Measurements from ENCODE around the gene TMTC1.

TMTC1 gene

DNA sequence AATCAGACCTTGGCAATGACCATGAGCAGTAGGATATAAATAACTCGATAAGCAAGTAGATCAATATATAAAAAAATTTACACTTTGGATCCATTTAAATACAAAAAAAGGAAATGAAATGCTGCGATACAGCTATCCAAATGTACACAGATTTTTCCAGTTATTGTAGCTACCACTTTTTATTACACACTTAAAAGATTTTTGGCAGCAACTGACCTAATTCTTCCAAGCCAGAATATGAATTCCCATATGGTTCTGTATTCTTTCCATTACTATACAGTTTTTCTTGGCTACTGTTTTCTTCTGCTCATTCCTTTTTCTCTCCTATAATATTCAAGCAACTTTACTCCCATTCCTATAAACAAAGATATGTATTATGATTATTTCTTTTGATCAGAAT is 52.2 kb downstream of the TMTC1 start:
- Histone ChIP-seq H3K27ac (ENCODE audit: low read depth, low read length) (no peak overlapping the region), H3K4me1 (ENCODE audit: control insufficient read depth, insufficient read depth, low read length) (0 out of 2 replicates have a peak, but pooled peaks cover 3% of the 10 kb centered on the region), H3K36me3 (ENCODE audit: control insufficient read depth, insufficient read depth, low read length) (no peaks in the 10 kb centered on the region), H3K9me3 (ENCODE audit: control insufficient read depth, insufficient read depth, low read length) (no peaks in the 10 kb centered on the region), H3K4me3 (ENCODE audit: low read depth, low read length) (no peak overlapping the region), H3K27me3 (ENCODE audit: control insufficient read depth, insufficient read depth, low read length) (no peaks in the 10 kb centered on the region), H3K9ac (ENCODE audit: low read depth, low read length) (no peak overlapping the region)

DNA sequence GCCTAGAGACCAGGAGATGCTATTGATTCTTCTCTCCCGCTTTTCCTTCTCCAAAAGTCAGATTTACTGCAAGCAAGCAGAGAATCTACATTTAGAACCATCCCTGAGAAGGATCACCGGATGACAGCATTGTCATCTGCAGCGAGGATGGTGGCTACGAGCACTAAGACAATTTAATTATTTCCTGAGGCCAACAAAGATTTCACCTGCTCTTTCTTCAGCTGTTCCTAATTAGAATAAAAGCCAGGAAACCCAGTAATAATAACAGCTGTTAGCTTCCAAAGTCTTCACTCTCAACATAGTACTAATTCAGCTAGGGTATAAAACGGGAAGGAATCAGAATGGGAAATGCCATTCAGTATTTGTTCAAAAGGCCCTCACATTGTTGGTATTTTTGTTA is 53.3 kb downstream of the TMTC1 start:
- H3K36me3 ChIP-seq (ENCODE audit: control insufficient read depth, insufficient read depth, low read length), result no peaks in the 10 kb centered on the region
- H3K27ac ChIP-seq (ENCODE audit: low read depth, low read length), result no peak overlapping the region
- H3K9me3 ChIP-seq (ENCODE audit: control insufficient read depth, insufficient read depth, low read length), result no peaks in the 10 kb centered on the region
- 0 out of 2 replicates have a peak, but pooled peaks cover 3% of the 10 kb centered on the region for H3K4me1 ChIP-seq (ENCODE audit: control insufficient read depth, insufficient read depth, low read length)
- H3K27me3 ChIP-seq (ENCODE audit: control insufficient read depth, insufficient read depth, low read length), result no peaks in the 10 kb centered on the region
- no peak overlapping the region for H3K4me3 ChIP-seq (ENCODE audit: low read depth, low read length)
- no peak overlapping the region for H3K9ac ChIP-seq (ENCODE audit: low read depth, low read length)

DNA sequence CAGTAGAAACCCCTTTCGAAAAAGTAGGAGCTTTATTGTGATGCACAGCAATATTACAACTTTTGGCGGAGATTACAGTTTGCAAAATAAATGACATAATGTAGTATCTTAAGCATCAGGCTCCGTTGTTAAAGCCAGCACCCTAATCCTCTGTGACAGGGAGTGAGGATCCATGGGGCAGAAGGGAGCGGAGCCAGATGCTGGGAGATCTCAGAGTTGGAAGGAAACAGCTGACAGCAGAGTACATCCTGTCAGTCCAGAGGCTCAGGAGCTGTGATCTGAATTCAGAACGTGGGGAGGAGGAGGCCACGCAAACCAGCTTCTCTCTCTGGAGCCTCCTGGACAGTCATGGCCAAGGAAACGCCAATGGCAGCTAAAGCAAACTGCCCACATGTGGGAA is 55.7 kb downstream of the TMTC1 start:
- Histone ChIP-seq H3K9ac (ENCODE audit: low read depth, low read length) (no peak overlapping the region), H3K4me3 (ENCODE audit: low read depth, low read length) (no peak overlapping the region), H3K36me3 (ENCODE audit: control insufficient read depth, insufficient read depth, low read length) (no peaks in the 10 kb centered on the region), H3K4me1 (ENCODE audit: control insufficient read depth, insufficient read depth, low read length) (0 out of 2 replicates have a peak, but pooled peaks cover 3% of the 10 kb centered on the region), H3K27ac (ENCODE audit: low read depth, low read length) (no peak overlapping the region), H3K27me3 (ENCODE audit: control insufficient read depth, insufficient read depth, low read length) (no peaks in the 10 kb centered on the region), H3K9me3 (ENCODE audit: control insufficient read depth, insufficient read depth, low read length) (no peaks in the 10 kb centered on the region)

DNA sequence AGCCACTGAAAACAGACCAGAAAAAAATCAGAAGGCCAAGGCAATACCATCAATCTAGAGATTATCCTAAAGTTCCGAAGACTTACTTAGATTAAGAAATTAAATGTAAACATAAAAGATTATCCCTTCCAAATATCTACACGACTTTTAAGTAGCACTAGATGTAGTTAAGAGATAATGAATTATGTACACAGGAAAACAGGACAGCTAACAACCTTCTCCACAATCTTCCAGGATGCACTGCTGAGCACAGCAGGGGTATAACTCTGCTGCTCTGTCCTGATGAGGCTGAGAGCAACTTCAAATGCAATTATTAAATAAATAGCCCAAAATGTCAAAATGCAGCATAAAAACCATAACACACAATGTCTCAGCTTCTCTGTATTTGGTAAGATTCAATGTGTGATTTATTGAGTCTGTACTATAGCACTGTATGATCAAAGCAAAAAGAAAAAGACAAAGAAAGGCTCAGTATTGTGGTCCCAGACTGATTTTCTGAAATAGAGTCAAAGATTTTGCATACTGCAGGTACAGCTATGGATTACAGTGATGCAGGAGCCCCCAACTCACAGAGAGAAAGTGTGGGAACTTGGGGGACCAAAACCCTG is 56.9 kb downstream of the TMTC1 start:
- no peak overlapping the region for H3K27ac ChIP-seq (ENCODE audit: low read depth, low read length)
- H3K4me1 ChIP-seq (ENCODE audit: control insufficient read depth, insufficient read depth, low read length), result 0 out of 2 replicates have a peak, but pooled peaks cover 3% of the 10 kb centered on the region

DNA sequence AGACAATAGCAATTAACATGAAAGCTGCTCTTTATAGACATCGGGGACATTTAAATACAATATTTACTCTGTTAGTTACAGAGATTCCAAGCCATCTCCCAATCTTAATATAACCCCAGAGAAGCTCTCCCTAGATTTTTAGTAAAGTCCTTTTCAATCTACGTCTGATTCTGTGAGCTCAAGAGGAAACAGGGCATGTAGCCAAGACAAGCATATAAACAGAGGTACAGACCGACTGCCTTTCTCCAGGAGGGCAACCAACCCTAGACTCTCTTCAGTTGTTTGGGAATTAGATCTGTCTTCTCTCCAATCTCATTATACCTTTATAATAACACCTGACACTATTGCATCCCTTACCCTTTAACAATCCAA is 57.4 kb downstream of the TMTC1 start:
- Histone ChIP-seq H3K27me3 (ENCODE audit: control insufficient read depth, insufficient read depth, low read length) (no peaks in the 10 kb centered on the region), H3K27ac (ENCODE audit: low read depth, low read length) (no peak overlapping the region), H3K9me3 (ENCODE audit: control insufficient read depth, insufficient read depth, low read length) (no peaks in the 10 kb centered on the region), H3K9ac (ENCODE audit: low read depth, low read length) (no peak overlapping the region), H3K4me1 (ENCODE audit: control insufficient read depth, insufficient read depth, low read length) (0 out of 2 replicates have a peak, but pooled peaks cover 3% of the 10 kb centered on the region), H3K4me3 (ENCODE audit: low read depth, low read length) (no peak overlapping the region), H3K36me3 (ENCODE audit: control insufficient read depth, insufficient read depth, low read length) (no peaks in the 10 kb centered on the region)

More for the DNA sequence above, 56.9 kb downstream of the TMTC1 start:
- Histone ChIP-seq H3K9ac (ENCODE audit: low read depth, low read length) (no peak overlapping the region), H3K9me3 (ENCODE audit: control insufficient read depth, insufficient read depth, low read length) (no peaks in the 10 kb centered on the region), H3K27me3 (ENCODE audit: control insufficient read depth, insufficient read depth, low read length) (no peaks in the 10 kb centered on the region), H3K36me3 (ENCODE audit: control insufficient read depth, insufficient read depth, low read length) (no peaks in the 10 kb centered on the region), H3K4me3 (ENCODE audit: low read depth, low read length) (no peak overlapping the region)

DNA sequence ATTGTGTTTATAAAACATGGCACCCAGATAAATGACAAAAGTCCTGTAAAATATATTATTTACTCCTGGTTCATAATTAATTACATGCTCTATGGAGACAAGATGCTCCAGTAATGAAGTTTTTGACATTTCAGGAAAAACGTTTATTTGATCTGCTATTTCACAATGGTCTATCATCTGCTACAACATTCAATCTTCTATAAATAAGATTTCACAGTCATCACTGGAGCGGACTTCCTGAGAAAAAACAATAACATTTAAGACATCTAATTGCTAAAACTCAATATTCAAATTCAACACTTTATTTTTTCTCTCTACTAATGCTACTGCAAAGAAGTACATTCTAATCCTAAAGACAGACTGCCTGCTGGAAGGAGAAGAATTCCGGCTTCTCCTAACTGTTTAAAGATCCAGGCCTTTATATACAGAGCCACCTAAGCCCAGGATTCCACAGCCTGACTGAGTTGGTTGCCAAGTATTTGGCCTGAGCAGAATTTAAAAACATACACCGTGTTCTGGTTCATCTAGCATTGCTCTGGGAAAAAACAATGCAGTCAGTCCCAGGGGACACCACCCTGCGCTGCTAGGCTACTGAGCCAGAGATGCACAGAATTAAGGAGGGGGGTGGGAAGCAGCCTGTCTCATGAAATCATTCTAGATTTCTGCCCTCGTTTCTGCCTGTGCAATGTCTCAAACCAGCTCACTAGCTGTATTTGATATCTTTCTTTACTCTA is 58.0 kb downstream of the TMTC1 start:
- Histone ChIP-seq H3K36me3 (ENCODE audit: control insufficient read depth, insufficient read depth, low read length) (no peaks in the 10 kb centered on the region), H3K27me3 (ENCODE audit: control insufficient read depth, insufficient read depth, low read length) (no peaks in the 10 kb centered on the region), H3K9me3 (ENCODE audit: control insufficient read depth, insufficient read depth, low read length) (no peaks in the 10 kb centered on the region), H3K27ac (ENCODE audit: low read depth, low read length) (no peak overlapping the region), H3K4me1 (ENCODE audit: control insufficient read depth, insufficient read depth, low read length) (0 out of 2 replicates have a peak, but pooled peaks cover 2% of the 10 kb centered on the region), H3K9ac (ENCODE audit: low read depth, low read length) (no peak overlapping the region), H3K4me3 (ENCODE audit: low read depth, low read length) (no peak overlapping the region)

DNA sequence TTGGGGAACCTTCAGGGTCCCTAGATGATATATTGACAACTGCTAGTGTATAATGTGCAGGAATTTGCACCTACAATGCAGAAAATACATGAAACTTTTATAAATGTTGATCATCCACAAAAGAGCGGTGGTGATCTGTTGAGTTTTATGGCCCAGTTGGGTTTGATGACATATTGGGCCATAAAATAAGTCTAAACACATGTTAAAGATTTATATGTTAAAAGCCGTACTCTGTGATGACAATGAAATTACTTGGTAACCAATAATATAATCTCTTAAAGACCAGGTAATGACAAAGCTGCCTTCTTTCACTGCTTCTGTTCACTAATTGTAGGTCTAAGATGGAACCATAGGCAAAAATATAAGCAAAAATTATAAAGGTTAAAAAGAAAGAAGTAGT is 61.6 kb downstream of the TMTC1 start:
- no peak overlapping the region for H3K27ac ChIP-seq (ENCODE audit: low read depth, low read length)
- no peaks in the 10 kb centered on the region for H3K4me1 ChIP-seq (ENCODE audit: control insufficient read depth, insufficient read depth, low read length)
- H3K4me3 ChIP-seq (ENCODE audit: low read depth, low read length), result no peak overlapping the region
- no peaks in the 10 kb centered on the region for H3K27me3 ChIP-seq (ENCODE audit: control insufficient read depth, insufficient read depth, low read length)
- H3K9me3 ChIP-seq (ENCODE audit: control insufficient read depth, insufficient read depth, low read length), result no peaks in the 10 kb centered on the region
- no peak overlapping the region for H3K9ac ChIP-seq (ENCODE audit: low read depth, low read length)
- no peaks in the 10 kb centered on the region; the same call in 1 of the 2 replicates for H3K36me3 ChIP-seq (ENCODE audit: control insufficient read depth, insufficient read depth, low read length)

DNA sequence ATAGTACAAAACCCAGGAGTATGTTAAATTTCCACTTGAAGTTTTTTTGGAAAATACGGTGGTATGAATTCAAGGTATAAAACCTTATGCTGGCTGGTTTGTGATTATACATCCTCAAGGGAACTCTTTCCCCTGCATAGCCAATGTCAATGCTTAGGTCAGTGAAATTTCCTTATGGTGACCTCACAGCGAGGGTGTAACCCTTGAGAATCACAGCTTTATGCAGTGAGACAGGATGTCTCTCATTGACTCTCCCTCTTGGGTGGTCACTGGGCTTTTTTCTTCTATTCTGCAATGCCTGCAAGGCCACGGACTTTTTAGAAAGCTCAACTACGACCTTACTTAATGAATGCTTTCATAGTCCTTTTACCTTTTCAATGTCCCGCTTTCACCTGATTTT is 64.4 kb downstream of the TMTC1 start:
- no peak overlapping the region for H3K4me3 ChIP-seq (ENCODE audit: low read depth, low read length)
- H3K9ac ChIP-seq (ENCODE audit: low read depth, low read length), result no peak overlapping the region
- H3K36me3 ChIP-seq (ENCODE audit: control insufficient read depth, insufficient read depth, low read length), result no peaks in the 10 kb centered on the region; the same call in 1 of the 2 replicates
- H3K4me1 ChIP-seq (ENCODE audit: control insufficient read depth, insufficient read depth, low read length), result no peaks in the 10 kb centered on the region
- no peak overlapping the region for H3K27ac ChIP-seq (ENCODE audit: low read depth, low read length)
- H3K9me3 ChIP-seq (ENCODE audit: control insufficient read depth, insufficient read depth, low read length), result no peaks in the 10 kb centered on the region
- H3K27me3 ChIP-seq (ENCODE audit: control insufficient read depth, insufficient read depth, low read length), result no peaks in the 10 kb centered on the region

DNA sequence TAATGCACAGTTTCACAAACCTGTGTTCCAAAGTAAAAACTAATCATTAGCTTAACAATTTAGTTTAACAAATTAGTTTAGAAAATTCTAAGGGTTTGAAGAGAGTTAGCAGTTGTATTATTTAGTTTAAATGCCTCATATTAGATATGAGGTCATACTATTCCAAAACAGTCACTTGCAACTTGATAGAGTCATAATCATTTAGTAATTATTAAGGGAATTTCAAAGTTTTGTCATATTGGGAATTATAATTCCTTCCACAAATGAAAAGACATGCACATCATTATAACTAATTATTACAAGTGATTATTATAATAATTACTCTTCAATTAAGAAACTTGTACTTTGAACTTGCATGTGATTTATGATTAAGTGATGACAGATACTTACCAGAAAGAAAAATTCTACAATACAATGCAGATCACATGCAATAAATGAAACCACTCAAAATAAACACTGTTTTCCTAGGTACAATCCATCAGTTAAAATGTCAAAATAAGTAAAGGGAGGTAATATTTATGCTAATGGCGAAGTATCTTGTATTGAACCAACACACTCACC is 66.1 kb downstream of the TMTC1 start:
- no peaks in the 10 kb centered on the region for H3K27me3 ChIP-seq (ENCODE audit: control insufficient read depth, insufficient read depth, low read length)
- no peak overlapping the region for H3K4me3 ChIP-seq (ENCODE audit: low read depth, low read length)
- H3K4me1 ChIP-seq (ENCODE audit: control insufficient read depth, insufficient read depth, low read length), result no peaks in the 10 kb centered on the region
- no peak overlapping the region for H3K9ac ChIP-seq (ENCODE audit: low read depth, low read length)
- no peak overlapping the region for H3K27ac ChIP-seq (ENCODE audit: low read depth, low read length)
- no peaks in the 10 kb centered on the region for H3K9me3 ChIP-seq (ENCODE audit: control insufficient read depth, insufficient read depth, low read length)
- H3K36me3 ChIP-seq (ENCODE audit: control insufficient read depth, insufficient read depth, low read length), result no peaks in the 10 kb centered on the region; the same call in 1 of the 2 replicates

DNA sequence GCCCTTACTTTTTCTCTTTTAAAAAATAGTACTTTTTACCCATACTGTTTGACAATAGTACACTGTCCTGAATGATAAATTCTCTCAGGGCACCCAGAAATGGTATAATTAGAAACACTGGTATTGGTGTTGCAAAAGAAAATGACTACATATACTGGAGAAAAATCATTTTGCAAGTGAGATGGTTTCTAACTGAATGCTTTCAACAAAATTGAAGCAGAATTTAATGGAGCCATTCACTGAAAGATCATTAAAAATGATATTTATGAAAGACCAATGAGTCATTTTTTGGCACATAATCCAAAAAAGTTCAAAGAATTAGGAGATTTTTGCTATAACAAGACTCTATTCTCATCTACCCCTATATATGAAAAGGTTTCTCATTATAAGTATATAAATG is 68.8 kb downstream of the TMTC1 start:
- Histone ChIP-seq H3K4me1 (ENCODE audit: control insufficient read depth, insufficient read depth, low read length) (peaks cover 7% of the 10 kb centered on the region), H3K9ac (ENCODE audit: low read depth, low read length) (no peak overlapping the region), H3K27me3 (ENCODE audit: control insufficient read depth, insufficient read depth, low read length) (no peaks in the 10 kb centered on the region), H3K27ac (ENCODE audit: low read depth, low read length) (no peak overlapping the region), H3K4me3 (ENCODE audit: low read depth, low read length) (no peak overlapping the region), H3K9me3 (ENCODE audit: control insufficient read depth, insufficient read depth, low read length) (no peaks in the 10 kb centered on the region), H3K36me3 (ENCODE audit: control insufficient read depth, insufficient read depth, low read length) (no peaks in the 10 kb centered on the region; the same call in 1 of the 2 replicates)

DNA sequence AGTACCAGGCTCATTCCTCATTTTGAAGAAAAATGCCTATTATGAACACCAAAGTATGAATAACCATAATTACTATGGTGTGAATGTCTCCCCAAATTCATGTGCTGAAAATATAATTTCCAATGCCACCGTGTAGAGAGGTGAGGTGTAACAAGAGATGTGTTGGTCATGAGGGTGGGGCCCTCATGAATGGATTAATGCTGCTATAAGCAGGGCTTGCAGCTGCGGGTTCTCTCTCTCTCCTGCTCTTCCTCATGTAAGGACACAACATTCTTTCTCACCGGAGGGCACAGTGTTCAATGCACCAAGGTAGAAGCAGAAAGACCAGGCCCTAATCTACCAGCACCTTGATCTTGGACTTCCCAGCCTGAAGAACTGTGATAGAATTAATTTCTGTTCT is 70.0 kb downstream of the TMTC1 start:
- Histone ChIP-seq H3K36me3 (ENCODE audit: control insufficient read depth, insufficient read depth, low read length) (no peaks in the 10 kb centered on the region), H3K9ac (ENCODE audit: low read depth, low read length) (no peak overlapping the region), H3K4me1 (ENCODE audit: control insufficient read depth, insufficient read depth, low read length) (peaks cover 19% of the 10 kb centered on the region), H3K4me3 (ENCODE audit: low read depth, low read length) (no peak overlapping the region), H3K9me3 (ENCODE audit: control insufficient read depth, insufficient read depth, low read length) (no peaks in the 10 kb centered on the region), H3K27me3 (ENCODE audit: control insufficient read depth, insufficient read depth, low read length) (no peaks in the 10 kb centered on the region), H3K27ac (ENCODE audit: low read depth, low read length) (no peak overlapping the region)

Measured in HUES48 (cell line).